Measurements from ENCODE around the gene ATP6V1F. TPM values are rescaled to one million over a fixed set of nuclear protein-coding genes. Genes with fewer than 3 reads are reported as not detected.
A peak's percentile ranks its signal among the peaks of the same experiment; 100 is the strongest.

The ATP6V1F gene
- polyA plus RNA-seq, 5 donors, result 103 to 141 (median 116) TPM

- DNase-seq, result no peak
These were observed 15.7 kb upstream of the ATP6V1F start for GRCh38 chr7:128846781-128847444.

GRCh38 chr7:128847721-128848211 is 14.9 kb upstream of the ATP6V1F start:
- DNase-seq, result no peak

- no peak for DNase-seq
These were observed 14.1 kb upstream of the ATP6V1F start for GRCh38 chr7:128848289-128849155.

- DNase-seq, result no peak
These were observed 13.5 kb upstream of the ATP6V1F start for GRCh38 chr7:128849156-128849515.

- no peak for DNase-seq
These were observed 12.7 kb upstream of the ATP6V1F start for GRCh38 chr7:128849804-128850490.

GRCh38 chr7:128852537-128853254 is 10.0 kb upstream of the ATP6V1F start:
- no peak for DNase-seq

GRCh38 chr7:128853799-128854198 is 8.9 kb upstream of the ATP6V1F start:
- DNase-seq, result no peak

- no peak for DNase-seq
These were observed 8.3 kb upstream of the ATP6V1F start for GRCh38 chr7:128854396-128854795.

GRCh38 chr7:128855559-128855958 is 7.1 kb upstream of the ATP6V1F start:
- DNase-seq, result no peak

- no peak for DNase-seq
These were observed 6.5 kb upstream of the ATP6V1F start for GRCh38 chr7:128856001-128856718.

GRCh38 chr7:128858380-128859231 is 4.0 kb upstream of the ATP6V1F start:
- DNase-seq, result no peak

GRCh38 chr7:128859232-128860157 is 3.2 kb upstream of the ATP6V1F start:
- no peak for DNase-seq

GRCh38 chr7:128860158-128861073 is 2.2 kb upstream of the ATP6V1F start:
- no peak for DNase-seq

GRCh38 chr7:128861957-128862570 is 592 bp upstream of the ATP6V1F start:
- DNase-seq, result no peak

- peak in 1 of 2 donors; percentile 29 for DNase-seq
These were observed 855 bp downstream of the ATP6V1F start for GRCh38 chr7:128863433-128863989.

GRCh38 chr7:128865303-128865702 is 2.6 kb downstream of the ATP6V1F start:
- no peak for DNase-seq

Data from right lung (tissue), 5 donors.